Muscle of leg (tissue), 11 donors: ENCODE results near the gene TFRC. TPM values are rescaled to one million over a fixed set of nuclear protein-coding genes. Genes with fewer than 3 reads are reported as not detected.
"Not testable (repeated sequence)": the region's sequence is repeated elsewhere in the genome, so short reads cannot be mapped to it uniquely, and the experiment has no call there.

Experiments used
- DNase-seq: peaks from one replicate; pipeline ENCODE4 v3.0.0; 2013
- H3K27ac ChIP-seq: one replicate; pipeline ENCODE4 v1.5.1; 2013; ENCODE audit warnings: mild to moderate bottlenecking, low read length, control low read depth
- H3K27me3 ChIP-seq: one replicate; pipeline ENCODE4 v1.6.1; 2013; ENCODE audit warnings: low read length; ENCODE audit not compliant: control insufficient read depth, insufficient read depth
- H3K36me3 ChIP-seq: one replicate; pipeline ENCODE4 v1.6.1; 2013; ENCODE audit warnings: low read length; ENCODE audit not compliant: control insufficient read depth, insufficient read depth
- H3K4me1 ChIP-seq: one replicate; pipeline ENCODE4 v1.6.1; 2013; ENCODE audit warnings: low read length; ENCODE audit not compliant: control insufficient read depth, insufficient read depth
- H3K4me3 ChIP-seq: one replicate; pipeline ENCODE4 v1.5.1; 2013; ENCODE audit warnings: low read length, control low read depth
- H3K9me3 ChIP-seq: replicated peaks from 2 replicates; pipeline ENCODE4 v1.6.1; 2013; ENCODE audit warnings: low read depth, low read length; ENCODE audit not compliant: control insufficient read depth
- WGBS: methylation state at CpG from one replicate; pipeline ENCODE4 v1.1.5; 2013; ENCODE audit warnings: missing lambda C conversion rate; ENCODE audit not compliant: insufficient coverage; 5-methylcytosine and 5-hydroxymethylcytosine counted together
- polyA plus RNA-seq, 8 donors: library from polyadenylated mRNA; unstranded; fragments of 120-200 nt; gene quantifications; one replicate each; pipeline versions ENCODE4 v1.2.1 to v1.2.3, GENCODE V29; 2013; ENCODE audit warnings: inconsistent platforms in 1 of 8, low replicate concordance in 1 of 8; ENCODE audit not compliant: insufficient read length in 8 of 8, insufficient read depth in 1 of 8
- total RNA-seq: library from RNA; stranded (reverse); fragments of 120-200 nt; gene quantifications from one replicate; pipeline ENCODE4 v1.2.4, GENCODE V29; 2013

TFRC gene
- total and polyA plus RNA-seq, 9 donors = 24.7 to 46.2 (median 32.1) TPM

- H3K4me1 ChIP-seq = peaks cover 9% of the 10 kb centered on the region
- WGBS = 71% methylated on average over 4 of the region's 5 CpGs
These were observed 72.4 kb downstream of the TFRC start for GRCh38 chr3:196009456-196009855.

GRCh38 chr3:196008929-196009328 is 73.0 kb downstream of the TFRC start:
- H3K4me3 ChIP-seq = no peak overlapping the region
- DNase-seq = no peak

More at GRCh38 chr3:196009456-196009855, 72.4 kb downstream of the TFRC start:
- Histone ChIP-seq H3K36me3 (no peaks in the 10 kb centered on the region), H3K27ac (no peak overlapping the region), H3K27me3 (no peaks in the 10 kb centered on the region), H3K4me3 (no peak overlapping the region), H3K9me3 (no peaks in the 10 kb centered on the region)
- no peak for DNase-seq

DNA sequence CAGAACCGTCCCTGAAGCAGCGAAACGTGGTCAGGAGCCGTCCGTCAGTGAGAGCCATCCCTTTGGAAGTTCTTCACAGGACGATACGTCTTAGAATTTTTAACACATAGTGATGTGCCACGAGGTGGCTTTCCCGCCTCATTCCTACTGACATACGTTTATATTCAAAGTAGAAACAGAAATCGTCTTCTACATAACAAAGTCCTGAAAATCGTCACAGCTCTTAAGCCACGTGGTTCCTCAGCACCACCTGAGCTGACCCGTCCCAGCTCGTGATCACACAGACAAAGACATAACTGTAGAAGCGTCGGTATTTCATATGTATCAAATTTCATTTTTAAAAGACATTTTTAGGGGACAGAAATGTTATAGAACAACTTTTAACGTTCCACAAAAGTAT is 73.5 kb downstream of the TFRC start:
- Histone ChIP-seq H3K4me3 (no peak overlapping the region), H3K27ac (no peak overlapping the region), H3K4me1 (peaks cover 4% of the 10 kb centered on the region), H3K27me3 (peaks cover 5% of the 10 kb centered on the region), H3K36me3 (no peaks in the 10 kb centered on the region), H3K9me3 (no peaks in the 10 kb centered on the region)
- WGBS = 81% methylated on average over 12 of the region's 18 CpGs
- DNase-seq = no peak

More at GRCh38 chr3:196008929-196009328, 73.0 kb downstream of the TFRC start:
- Histone ChIP-seq H3K9me3 (no peaks in the 10 kb centered on the region), H3K36me3 (no peaks in the 10 kb centered on the region), H3K27ac (no peak overlapping the region), H3K27me3 (no peaks in the 10 kb centered on the region), H3K4me1 (peaks cover 9% of the 10 kb centered on the region)
- WGBS = 86% methylated on average over 6 of the region's 9 CpGs

DNA sequence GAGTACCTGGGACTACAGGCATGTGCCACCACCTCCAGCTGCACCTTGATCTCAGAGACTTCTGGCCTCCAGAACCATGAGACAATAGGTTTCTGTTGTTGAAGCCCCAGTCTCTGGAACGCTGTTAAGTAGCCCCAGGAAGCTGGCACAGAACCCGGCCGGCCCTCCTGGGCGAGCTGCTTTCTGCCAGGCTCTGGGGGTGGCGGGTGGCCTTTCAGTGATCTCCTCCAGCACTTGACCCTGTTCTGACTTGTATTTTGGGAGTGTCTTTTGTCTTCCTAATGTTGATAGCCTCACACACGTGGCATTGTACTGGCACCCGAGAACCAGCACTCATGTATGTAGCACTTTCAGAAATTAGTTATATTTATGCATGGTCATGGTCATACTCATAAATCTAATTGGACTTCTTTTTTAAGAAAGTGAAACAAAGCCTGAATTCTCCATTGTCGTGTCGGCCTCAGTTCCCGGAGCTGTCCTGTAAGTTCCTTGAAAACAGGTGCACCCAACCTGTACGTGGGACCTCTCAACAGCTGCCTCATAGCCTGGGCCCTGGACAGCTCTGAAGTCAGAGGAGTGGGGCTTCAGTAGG is 74.0 kb downstream of the TFRC start:
- Histone ChIP-seq H3K27ac (no peak overlapping the region), H3K4me1 (no peaks in the 10 kb centered on the region), H3K9me3 (no peaks in the 10 kb centered on the region), H3K36me3 (no peaks in the 10 kb centered on the region), H3K27me3 (peaks cover 9% of the 10 kb centered on the region), H3K4me3 (no peak overlapping the region)
- WGBS = 84% methylated on average over 5 of the region's 11 CpGs
- DNase-seq = no peak

DNA sequence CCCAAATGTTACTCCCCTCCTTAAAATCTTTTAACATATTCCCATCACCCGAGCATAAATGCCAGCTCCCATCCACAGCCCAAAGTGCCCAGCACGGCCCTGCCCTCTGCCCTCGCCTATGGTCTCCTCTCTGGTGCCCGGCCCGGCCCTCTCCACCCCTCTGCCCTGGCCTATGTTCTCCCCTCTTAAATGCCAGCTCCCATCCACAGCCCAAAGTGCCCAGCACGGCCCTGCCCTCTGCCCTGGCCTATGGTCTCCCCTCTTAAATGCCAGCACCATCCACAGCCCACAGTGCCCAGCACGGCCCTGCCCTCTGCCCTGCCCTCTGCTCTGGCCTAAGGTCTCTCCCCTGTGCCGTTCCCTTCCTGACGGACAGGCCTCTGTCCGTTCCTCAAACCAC is 76.6 kb downstream of the TFRC start:
- H3K9me3 ChIP-seq, H3K4me3 ChIP-seq, DNase-seq, H3K4me1 ChIP-seq, H3K27ac ChIP-seq, H3K36me3 ChIP-seq: not testable (repeated sequence)
- H3K27me3 ChIP-seq = peaks cover 12% of the 10 kb centered on the region
- WGBS = 78% methylated on average over 6 of the region's 10 CpGs

- H3K27me3 ChIP-seq = peaks cover 12% of the 10 kb centered on the region
- not testable (repeated sequence) for DNase-seq, H3K36me3 ChIP-seq, H3K4me3 ChIP-seq, H3K9me3 ChIP-seq, H3K27ac ChIP-seq, H3K4me1 ChIP-seq
- WGBS = 77% methylated on average over 14 of the region's 17 CpGs
These were observed 77.4 kb downstream of the TFRC start for GRCh38 chr3:196004359-196005052.

- DNase-seq = no peak
- WGBS = 93% methylated on average over 10 of the region's 12 CpGs
- no peak overlapping the region for H3K27ac ChIP-seq
These were observed 78.3 kb downstream of the TFRC start for GRCh38 chr3:196003611-196004010.

DNA sequence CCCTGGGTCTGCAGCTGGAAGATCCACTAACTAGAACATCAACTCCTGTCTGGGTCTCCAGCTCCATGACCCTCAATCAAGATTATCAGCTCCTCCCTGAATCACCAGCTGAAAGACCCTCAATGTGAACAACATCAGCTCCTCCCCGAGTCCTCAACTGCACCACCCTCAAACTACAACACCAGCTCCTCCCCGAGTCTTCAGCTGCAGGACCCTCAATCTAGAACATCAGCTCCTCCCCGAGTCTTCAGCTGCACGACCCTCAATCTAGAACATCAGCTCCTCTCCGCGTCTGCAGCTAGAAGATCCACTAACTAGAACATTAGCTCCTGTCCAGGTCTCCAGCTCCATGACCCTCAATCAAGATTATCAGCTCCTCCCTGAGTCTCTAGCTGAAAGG is 79.2 kb downstream of the TFRC start:
- not testable (repeated sequence) for H3K4me1 ChIP-seq
- 92% methylated on average over 6 of the region's 6 CpGs for WGBS

More at GRCh38 chr3:196003611-196004010, 78.3 kb downstream of the TFRC start:
- H3K27me3 ChIP-seq = peaks cover 12% of the 10 kb centered on the region
- no peak overlapping the region for H3K4me3 ChIP-seq
- H3K36me3 ChIP-seq = no peaks in the 10 kb centered on the region
- H3K4me1 ChIP-seq = no peaks in the 10 kb centered on the region
- no peaks in the 10 kb centered on the region for H3K9me3 ChIP-seq

DNA sequence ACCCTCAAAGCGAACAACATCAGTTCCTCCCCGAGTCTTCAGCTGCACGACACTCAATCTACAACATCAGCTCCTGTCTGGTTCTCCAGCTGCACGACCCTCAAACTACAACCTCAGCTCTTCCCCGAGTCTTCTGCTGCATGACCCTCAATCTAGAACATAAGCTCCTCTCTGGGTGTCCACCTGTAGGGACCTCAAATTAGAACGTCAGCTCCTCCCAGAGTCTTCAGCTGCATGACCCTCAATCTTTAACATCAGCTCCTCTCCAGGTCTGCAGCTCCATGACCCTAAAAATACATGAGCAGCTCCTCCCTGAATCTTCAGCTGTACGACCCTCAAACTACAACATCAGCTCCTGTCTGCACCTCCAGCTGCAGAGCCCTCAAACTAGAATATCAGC is 80.7 kb downstream of the TFRC start:
- H3K9me3 ChIP-seq, H3K36me3 ChIP-seq, H3K27ac ChIP-seq, H3K4me1 ChIP-seq, DNase-seq, H3K4me3 ChIP-seq: not testable (repeated sequence)
- WGBS = 92% methylated on average over 5 of the region's 7 CpGs
- H3K27me3 ChIP-seq = peaks cover 12% of the 10 kb centered on the region

More for the DNA sequence above, 79.2 kb downstream of the TFRC start:
- not testable (repeated sequence) for DNase-seq, H3K9me3 ChIP-seq, H3K27ac ChIP-seq, H3K36me3 ChIP-seq, H3K4me3 ChIP-seq
- H3K27me3 ChIP-seq = peaks cover 12% of the 10 kb centered on the region

GRCh38 chr3:196000360-196000950 is 81.4 kb downstream of the TFRC start:
- not testable (repeated sequence) for DNase-seq, H3K4me3 ChIP-seq, H3K27ac ChIP-seq, H3K36me3 ChIP-seq, H3K4me1 ChIP-seq, H3K9me3 ChIP-seq
- peaks cover 12% of the 10 kb centered on the region for H3K27me3 ChIP-seq
- WGBS = 79% methylated on average over 12 of the region's 15 CpGs
